Hippocampal formation (tissue), 2 donors: ENCODE data around the gene NEMF.
"Not testable (repeated sequence)": the region's sequence is repeated elsewhere in the genome, so short reads cannot be mapped to it uniquely, and the experiment has no call there.

Experiments used
- DNase-seq, 2 donors: peaks; one replicate each; lab custom pipeline; 2025; lab: John Stamatoyannopoulos, UW

Gene NEMF

GRCh38 chr14:49745191-49745590 is 107.4 kb downstream of the NEMF start:
- no peak for DNase-seq

GRCh38 chr14:49735669-49736068 is 116.9 kb downstream of the NEMF start:
- DNase-seq, result not testable (repeated sequence)

- DNase-seq, result no peak
Measured at GRCh38 chr14:49733836-49734235, 118.8 kb downstream of the NEMF start.

GRCh38 chr14:49732896-49733295 is 119.7 kb downstream of the NEMF start:
- DNase-seq, result peak; percentile 2 to 34
